Activated naive CD8-positive, alpha-beta T cell treated with anti-CD3 and anti-CD28 coated beads, Interleukin-2, amount 50 U/mL, for 24 hours (primary cell): ENCODE data around the gene GAS7.

ENCODE experiments used
- ATAC-seq: fragments of 150-1000 bp; cut with Tn5 transposase; one replicate; pipeline ENCODE4 v1.10.0; 2021
- DNase-seq: peaks from one replicate; pipeline ENCODE4 v3.0.0; 2021
- H3K27ac Mint-ChIP-seq: one replicate; pipeline ENCODE4 v1.8.0; 2021; ENCODE audit warnings: mild to moderate bottlenecking, mixed read lengths
- H3K27me3 Mint-ChIP-seq: one replicate; pipeline ENCODE4 v1.8.0; 2021; ENCODE audit warnings: mixed read lengths
- H3K36me3 Mint-ChIP-seq: one replicate; pipeline ENCODE4 v1.8.0; 2021; ENCODE audit warnings: low read depth, mixed read lengths
- H3K4me1 Mint-ChIP-seq: one replicate; pipeline ENCODE4 v1.8.0; 2021; ENCODE audit warnings: mixed read lengths
- H3K4me3 Mint-ChIP-seq: one replicate; pipeline ENCODE4 v1.8.0; 2021; ENCODE audit warnings: mild to moderate bottlenecking, moderate library complexity, mixed read lengths
- H3K9me3 Mint-ChIP-seq: one replicate; pipeline ENCODE4 v1.8.0; 2021; ENCODE audit warnings: mixed read lengths

Gene GAS7

DNA sequence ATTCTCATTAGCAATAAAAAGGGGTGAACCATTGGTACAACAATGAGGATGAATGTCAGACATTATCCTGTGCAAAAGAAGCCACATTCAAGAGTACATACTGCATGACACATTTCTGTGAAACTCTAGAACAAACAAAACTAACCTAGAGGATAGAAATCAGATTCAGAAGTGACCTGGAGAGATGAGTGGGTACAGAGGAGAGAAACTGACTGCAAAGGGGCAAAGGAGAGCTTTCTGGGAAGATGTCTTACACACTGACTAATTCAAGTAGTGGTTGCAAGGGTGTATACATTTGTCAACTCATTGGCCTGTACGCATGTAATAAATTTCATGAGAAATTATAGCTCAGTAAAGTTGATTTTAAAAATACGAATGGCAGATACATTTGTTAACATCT is 115.6 kb downstream of the GAS7 start:
- no peak for DNase-seq
- Mint-ChIP-seq H3K27me3 (no peaks in the 10 kb centered on the region), H3K27ac (peak overlapping the region; percentile 4), H3K4me3 (no peak overlapping the region), H3K4me1 (peaks cover 41% of the 10 kb centered on the region), H3K36me3 (no peaks in the 10 kb centered on the region), H3K9me3 (peaks cover 5% of the 10 kb centered on the region)
- ATAC-seq, result peak; percentile 50

- peaks cover 40% of the 10 kb centered on the region for H3K4me1 Mint-ChIP-seq
- H3K9me3 Mint-ChIP-seq, result peaks cover 10% of the 10 kb centered on the region
- H3K27me3 Mint-ChIP-seq, result no peaks in the 10 kb centered on the region
- H3K36me3 Mint-ChIP-seq, result no peaks in the 10 kb centered on the region
- ATAC-seq (peak; percentile 60), DNase-seq (no peak)
- no peak overlapping the region for H3K4me3 Mint-ChIP-seq
- H3K27ac Mint-ChIP-seq, result peak overlapping the region; percentile 33
These were observed 116.7 kb downstream of the GAS7 start for GRCh38 chr17:10081571-10082169.

GRCh38 chr17:10077561-10078299 is 120.7 kb downstream of the GAS7 start:
- no peak for DNase-seq
- Mint-ChIP-seq H3K9me3 (peaks cover 8% of the 10 kb centered on the region), H3K36me3 (no peaks in the 10 kb centered on the region), H3K27me3 (peaks cover 6% of the 10 kb centered on the region), H3K27ac (peak overlapping the region; percentile 1), H3K4me3 (no peak overlapping the region), H3K4me1 (peaks cover 33% of the 10 kb centered on the region)
- ATAC-seq, result no peak

DNA sequence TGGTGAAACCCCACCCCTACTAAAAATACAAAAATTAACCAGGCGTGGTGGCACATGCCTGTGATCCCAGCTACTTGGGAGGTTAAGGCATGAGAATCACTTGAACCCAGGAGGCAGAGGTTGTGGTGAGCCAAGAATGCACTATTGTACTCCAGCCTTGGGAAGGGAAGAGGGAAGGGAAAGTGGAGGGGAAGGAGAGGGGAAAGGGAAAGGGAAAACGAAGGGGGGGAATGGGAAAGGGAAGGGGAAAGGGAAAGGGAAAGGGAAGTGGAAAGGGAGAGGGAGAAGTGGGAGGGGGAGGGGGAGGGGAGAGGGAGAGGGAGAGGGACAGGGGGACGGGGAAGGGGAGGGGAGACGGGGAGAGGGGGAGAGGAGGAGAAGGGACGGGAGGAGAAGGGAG is 122.5 kb downstream of the GAS7 start:
- peaks cover 10% of the 10 kb centered on the region for H3K27me3 Mint-ChIP-seq
- H3K9me3 Mint-ChIP-seq, result peaks cover 6% of the 10 kb centered on the region
- no peaks in the 10 kb centered on the region for H3K36me3 Mint-ChIP-seq
- peaks cover 17% of the 10 kb centered on the region for H3K4me1 Mint-ChIP-seq
- no peak for DNase-seq
- H3K4me3 Mint-ChIP-seq, result no peak overlapping the region
- no peak for ATAC-seq
- no peak overlapping the region for H3K27ac Mint-ChIP-seq

DNA sequence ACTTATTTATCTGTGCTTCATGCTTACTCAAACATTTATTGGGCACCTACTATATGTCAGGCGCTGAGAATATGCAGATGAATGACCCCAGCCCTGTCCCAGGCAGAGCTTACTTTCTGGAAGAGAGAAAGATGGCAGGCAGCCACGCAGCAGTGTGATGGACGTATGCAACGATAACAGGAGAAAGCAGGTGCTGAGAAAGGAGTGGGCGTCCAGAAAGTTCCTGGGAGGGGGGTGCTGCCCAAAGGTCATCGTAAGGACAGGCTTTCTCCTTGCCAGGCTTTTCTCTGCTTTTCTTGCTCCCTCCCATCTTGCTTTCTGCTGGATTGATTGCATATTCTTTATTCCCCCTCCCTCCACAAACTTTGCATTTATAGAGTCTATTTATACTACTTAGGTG is 124.5 kb downstream of the GAS7 start:
- Mint-ChIP-seq H3K27me3 (peaks cover 10% of the 10 kb centered on the region), H3K9me3 (peaks cover 6% of the 10 kb centered on the region), H3K36me3 (no peaks in the 10 kb centered on the region), H3K4me1 (peaks cover 7% of the 10 kb centered on the region), H3K4me3 (no peak overlapping the region), H3K27ac (no peak overlapping the region)
- ATAC-seq (no peak), DNase-seq (no peak)

GRCh38 chr17:10072556-10073425 is 125.6 kb downstream of the GAS7 start:
- Mint-ChIP-seq H3K27ac (no peak overlapping the region), H3K4me3 (no peak overlapping the region), H3K27me3 (peaks cover 10% of the 10 kb centered on the region), H3K9me3 (peaks cover 5% of the 10 kb centered on the region), H3K36me3 (no peaks in the 10 kb centered on the region), H3K4me1 (peaks cover 4% of the 10 kb centered on the region)
- DNase-seq (no peak), ATAC-seq (no peak)

- H3K36me3 Mint-ChIP-seq, result no peaks in the 10 kb centered on the region
- no peak overlapping the region for H3K27ac Mint-ChIP-seq
- H3K4me3 Mint-ChIP-seq, result no peak overlapping the region
- peaks cover 10% of the 10 kb centered on the region for H3K27me3 Mint-ChIP-seq
- H3K4me1 Mint-ChIP-seq, result no peaks in the 10 kb centered on the region
- no peak for ATAC-seq
- DNase-seq, result no peak
- no peaks in the 10 kb centered on the region for H3K9me3 Mint-ChIP-seq
These were observed 126.3 kb downstream of the GAS7 start for GRCh38 chr17:10072086-10072485.

- no peaks in the 10 kb centered on the region for H3K4me1 Mint-ChIP-seq
- peaks cover 10% of the 10 kb centered on the region for H3K27me3 Mint-ChIP-seq
- no peaks in the 10 kb centered on the region for H3K9me3 Mint-ChIP-seq
- ATAC-seq (no peak), DNase-seq (no peak)
- H3K27ac Mint-ChIP-seq, result no peak overlapping the region
- H3K36me3 Mint-ChIP-seq, result no peaks in the 10 kb centered on the region
- no peak overlapping the region for H3K4me3 Mint-ChIP-seq
These were observed 127.3 kb downstream of the GAS7 start for GRCh38 chr17:10071141-10071540.

DNA sequence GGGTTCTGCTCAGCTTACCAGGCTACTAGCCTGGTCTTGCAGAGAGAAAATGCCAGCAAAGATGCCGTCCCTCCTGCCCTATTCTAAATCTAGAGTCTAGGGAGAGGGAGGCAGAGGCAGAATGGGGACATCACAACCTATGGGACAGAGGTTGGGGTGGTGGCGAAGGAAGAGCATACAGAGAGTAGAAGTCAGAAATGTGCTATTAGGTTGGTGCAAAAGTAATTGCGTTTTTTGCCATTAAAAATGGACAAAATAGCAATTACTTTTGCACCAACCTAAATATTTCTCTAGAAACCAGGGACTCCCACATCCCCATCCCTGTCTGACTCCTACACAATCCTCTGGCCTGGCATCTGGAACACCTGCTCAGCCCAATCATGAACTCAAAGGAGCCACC is 127.7 kb downstream of the GAS7 start:
- Mint-ChIP-seq H3K27ac (no peak overlapping the region), H3K4me3 (no peak overlapping the region), H3K9me3 (peaks cover 3% of the 10 kb centered on the region), H3K27me3 (peaks cover 10% of the 10 kb centered on the region), H3K4me1 (no peaks in the 10 kb centered on the region), H3K36me3 (no peaks in the 10 kb centered on the region)
- ATAC-seq (no peak), DNase-seq (no peak)

GRCh38 chr17:10069301-10069700 is 129.1 kb downstream of the GAS7 start:
- no peak overlapping the region for H3K27ac Mint-ChIP-seq
- DNase-seq, result no peak
- H3K9me3 Mint-ChIP-seq, result peaks cover 4% of the 10 kb centered on the region
- no peak overlapping the region for H3K4me3 Mint-ChIP-seq
- peaks cover 4% of the 10 kb centered on the region for H3K4me1 Mint-ChIP-seq
- no peaks in the 10 kb centered on the region for H3K36me3 Mint-ChIP-seq
- no peak for ATAC-seq
- peaks cover 4% of the 10 kb centered on the region for H3K27me3 Mint-ChIP-seq

- peaks cover 4% of the 10 kb centered on the region for H3K9me3 Mint-ChIP-seq
- H3K36me3 Mint-ChIP-seq, result no peaks in the 10 kb centered on the region
- no peak for DNase-seq
- no peak for ATAC-seq
- H3K4me3 Mint-ChIP-seq, result no peak overlapping the region
- H3K27ac Mint-ChIP-seq, result no peak overlapping the region
- H3K4me1 Mint-ChIP-seq, result peaks cover 21% of the 10 kb centered on the region
- H3K27me3 Mint-ChIP-seq, result peaks cover 2% of the 10 kb centered on the region
These were observed 130.8 kb downstream of the GAS7 start for GRCh38 chr17:10067446-10068143.

- no peak overlapping the region for H3K27ac Mint-ChIP-seq
- no peak for DNase-seq
- H3K4me3 Mint-ChIP-seq, result no peak overlapping the region
- H3K4me1 Mint-ChIP-seq, result peaks cover 26% of the 10 kb centered on the region
- no peaks in the 10 kb centered on the region for H3K36me3 Mint-ChIP-seq
- ATAC-seq, result no peak
- H3K9me3 Mint-ChIP-seq, result peaks cover 4% of the 10 kb centered on the region
- peaks cover 4% of the 10 kb centered on the region for H3K27me3 Mint-ChIP-seq
These were observed 133.9 kb downstream of the GAS7 start for GRCh38 chr17:10064536-10064935.

DNA sequence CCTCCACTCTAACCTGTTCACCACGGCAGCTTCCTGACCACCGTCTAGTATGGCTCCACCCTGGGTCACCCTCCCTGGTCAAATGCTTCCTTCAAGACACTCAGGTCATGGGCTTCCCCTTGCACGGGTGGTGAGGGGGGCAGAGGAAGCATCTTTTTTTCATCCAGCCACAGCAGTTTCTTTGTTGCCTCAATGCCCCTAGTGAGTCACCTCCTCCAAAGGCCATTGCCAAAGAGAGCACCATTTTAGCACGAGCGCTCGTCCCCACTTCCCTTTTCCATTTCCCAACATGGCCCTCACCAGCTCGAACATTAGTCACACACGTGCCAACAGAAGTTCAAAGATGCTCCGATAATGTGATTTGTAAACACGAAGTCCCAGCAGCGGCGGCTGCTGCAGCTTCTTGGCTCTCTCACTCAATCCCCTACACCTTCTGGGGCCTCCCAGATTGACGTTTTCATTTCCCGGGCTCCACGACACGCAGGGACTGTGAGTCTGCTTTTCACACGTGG is 134.6 kb downstream of the GAS7 start:
- peak overlapping the region; percentile 78 for H3K27ac Mint-ChIP-seq
- ATAC-seq, result peak; percentile 76
- H3K36me3 Mint-ChIP-seq, result no peaks in the 10 kb centered on the region
- DNase-seq, result peak; percentile 59
- H3K4me1 Mint-ChIP-seq, result peaks cover 29% of the 10 kb centered on the region
- H3K27me3 Mint-ChIP-seq, result peaks cover 4% of the 10 kb centered on the region
- H3K4me3 Mint-ChIP-seq, result no peak overlapping the region
- peaks cover 4% of the 10 kb centered on the region for H3K9me3 Mint-ChIP-seq

GRCh38 chr17:10062691-10063385 is 135.6 kb downstream of the GAS7 start:
- DNase-seq, result peak; percentile 17
- peak overlapping the region; percentile 32 for H3K4me3 Mint-ChIP-seq
- no peaks in the 10 kb centered on the region for H3K36me3 Mint-ChIP-seq
- ATAC-seq, result peak; percentile 60
- peak overlapping the region; percentile 78 for H3K27ac Mint-ChIP-seq
- peaks cover 4% of the 10 kb centered on the region for H3K9me3 Mint-ChIP-seq
- H3K27me3 Mint-ChIP-seq, result peaks cover 4% of the 10 kb centered on the region
- H3K4me1 Mint-ChIP-seq, result peaks cover 29% of the 10 kb centered on the region
